ENCODE results near the gene NCLN.

NCLN gene

DNA sequence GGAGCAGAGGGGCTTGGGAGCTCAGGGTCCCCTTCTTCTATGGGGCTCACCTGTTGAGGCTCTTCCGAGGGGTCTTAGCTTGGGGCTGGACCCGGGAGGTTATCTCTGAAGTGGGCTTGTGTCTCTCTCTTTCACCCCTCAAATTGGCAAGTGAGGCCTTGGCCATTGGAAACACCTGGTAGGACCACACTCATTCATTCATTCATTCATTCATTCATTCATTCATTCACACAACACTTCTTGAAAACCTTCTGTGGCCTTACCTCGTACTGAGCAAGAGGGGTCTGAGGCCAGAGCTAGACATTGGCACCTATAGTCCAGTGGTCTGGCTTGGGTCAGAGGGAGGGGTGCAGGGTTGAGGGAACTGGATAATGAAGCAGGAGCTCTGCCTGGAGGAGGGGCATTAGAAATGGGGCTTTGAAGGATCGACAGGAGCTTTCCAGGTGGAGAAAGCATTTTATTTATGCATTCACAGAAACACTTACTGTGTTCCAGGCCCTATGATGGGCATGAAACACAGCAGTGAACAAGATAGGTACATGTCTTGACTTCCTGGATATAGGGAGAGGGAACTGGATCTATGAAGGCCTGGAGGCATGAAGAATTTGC lies 44.3 kb downstream of the NCLN start:
- Histone ChIP-seq H3K9me2 (ENCODE audit: low read depth, low read length) (no peaks in the 10 kb centered on the region), H3K9ac (ENCODE audit: low read length) (no peak overlapping the region), H3K27me3 (ENCODE audit: insufficient read depth, low read length) (no peaks in the 10 kb centered on the region; the same call in 1 of the 2 replicates), H4K20me1 (ENCODE audit: insufficient read depth, low read length) (no peaks in the 10 kb centered on the region), H3F3A (ENCODE audit: insufficient read depth, low read length) (no peaks in the 10 kb centered on the region), H3K27ac (ENCODE audit: low read depth, low read length, poor library complexity, severe bottlenecking) (no peak overlapping the region), H3K9me3 (ENCODE audit: low read length) (no peaks in the 10 kb centered on the region), H3K79me2 (ENCODE audit: insufficient read depth, low read length) (no peaks in the 10 kb centered on the region), H3K4me3 (ENCODE audit: low read depth, low read length, poor library complexity, severe bottlenecking) (no peak overlapping the region), H3K36me3 (ENCODE audit: insufficient read depth, low read length) (no peaks in the 10 kb centered on the region), H3K4me1 (ENCODE audit: insufficient read depth, low read length, severe bottlenecking) (no peaks in the 10 kb centered on the region), H3K4me2 (ENCODE audit: low read length) (no peak overlapping the region), H2AFZ (ENCODE audit: low read length) (no peak overlapping the region)
- TF ChIP-seq, protein P1, sequence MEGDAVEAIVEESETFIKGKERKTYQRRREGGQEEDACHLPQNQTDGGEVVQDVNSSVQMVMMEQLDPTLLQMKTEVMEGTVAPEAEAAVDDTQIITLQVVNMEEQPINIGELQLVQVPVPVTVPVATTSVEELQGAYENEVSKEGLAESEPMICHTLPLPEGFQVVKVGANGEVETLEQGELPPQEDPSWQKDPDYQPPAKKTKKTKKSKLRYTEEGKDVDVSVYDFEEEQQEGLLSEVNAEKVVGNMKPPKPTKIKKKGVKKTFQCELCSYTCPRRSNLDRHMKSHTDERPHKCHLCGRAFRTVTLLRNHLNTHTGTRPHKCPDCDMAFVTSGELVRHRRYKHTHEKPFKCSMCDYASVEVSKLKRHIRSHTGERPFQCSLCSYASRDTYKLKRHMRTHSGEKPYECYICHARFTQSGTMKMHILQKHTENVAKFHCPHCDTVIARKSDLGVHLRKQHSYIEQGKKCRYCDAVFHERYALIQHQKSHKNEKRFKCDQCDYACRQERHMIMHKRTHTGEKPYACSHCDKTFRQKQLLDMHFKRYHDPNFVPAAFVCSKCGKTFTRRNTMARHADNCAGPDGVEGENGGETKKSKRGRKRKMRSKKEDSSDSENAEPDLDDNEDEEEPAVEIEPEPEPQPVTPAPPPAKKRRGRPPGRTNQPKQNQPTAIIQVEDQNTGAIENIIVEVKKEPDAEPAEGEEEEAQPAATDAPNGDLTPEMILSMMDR (IDR thresholded peaks at IDR 0.05; ENCODE audit: low read length): no peak
- no peak for TF ChIP-seq EZH2 (IDR thresholded peaks at IDR 0.05; ENCODE audit: borderline replicate concordance, low read length)

DNA sequence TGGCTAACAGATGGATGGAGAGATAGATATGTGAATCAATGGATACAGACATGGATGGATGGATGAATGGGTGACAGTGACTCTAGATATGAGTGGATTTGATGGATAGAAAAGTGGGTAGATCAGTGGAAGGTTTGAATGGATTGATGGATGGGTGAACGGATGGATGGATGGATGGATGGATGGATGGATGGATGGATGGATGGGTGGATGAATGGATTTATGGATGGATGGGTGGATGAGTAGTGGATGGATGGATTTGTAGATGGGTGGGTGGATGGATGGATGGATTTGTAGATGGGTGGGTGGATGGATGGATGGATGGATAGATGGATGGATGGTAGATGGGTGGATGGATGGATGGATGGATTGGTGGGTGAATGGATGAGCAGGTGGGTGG lies 45.6 kb downstream of the NCLN start:
- TF ChIP-seq, protein P1 (IDR thresholded peaks at IDR 0.05; ENCODE audit: low read length): no peak
- no peak for TF ChIP-seq EZH2 (IDR thresholded peaks at IDR 0.05; ENCODE audit: borderline replicate concordance, low read length)

DNA sequence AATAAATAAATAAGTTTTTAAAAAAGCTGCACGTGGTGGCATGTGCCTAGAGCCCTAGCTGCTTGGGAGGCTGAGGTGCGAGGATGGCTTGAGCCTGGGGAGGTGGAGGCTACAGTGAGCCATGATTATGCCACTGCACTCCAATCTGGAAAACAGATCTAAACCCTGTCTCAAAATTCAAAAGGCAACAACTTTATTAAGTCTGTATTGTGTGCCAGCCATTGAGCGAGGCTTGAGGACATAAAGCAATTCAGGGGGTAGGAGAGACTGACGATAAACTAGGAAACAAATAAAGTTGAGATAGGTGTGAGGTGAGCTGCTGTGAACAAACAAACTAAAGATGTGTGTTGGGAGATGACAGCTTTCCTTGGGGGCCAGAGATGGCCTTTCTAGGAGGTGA lies 47.4 kb downstream of the NCLN start:
- H3K4me1 ChIP-seq (ENCODE audit: insufficient read depth, low read length, severe bottlenecking): no peaks in the 10 kb centered on the region
- no peaks in the 10 kb centered on the region for H3K27me3 ChIP-seq (ENCODE audit: insufficient read depth, low read length)
- H3K79me2 ChIP-seq (ENCODE audit: insufficient read depth, low read length): no peaks in the 10 kb centered on the region
- no peak overlapping the region for H3K27ac ChIP-seq (ENCODE audit: low read depth, low read length, poor library complexity, severe bottlenecking)
- no peaks in the 10 kb centered on the region for H4K20me1 ChIP-seq (ENCODE audit: insufficient read depth, low read length)
- TF ChIP-seq EZH2 (IDR thresholded peaks at IDR 0.05; ENCODE audit: borderline replicate concordance, low read length): no peak
- TF ChIP-seq, protein P1 (IDR thresholded peaks at IDR 0.05; ENCODE audit: low read length): no peak
- no peak overlapping the region for H3K4me3 ChIP-seq (ENCODE audit: low read depth, low read length, poor library complexity, severe bottlenecking)
- H3F3A ChIP-seq (ENCODE audit: insufficient read depth, low read length): no peaks in the 10 kb centered on the region
- H3K9me3 ChIP-seq (ENCODE audit: low read length): no peaks in the 10 kb centered on the region
- H3K9ac ChIP-seq (ENCODE audit: low read length): no peak overlapping the region
- H3K36me3 ChIP-seq (ENCODE audit: insufficient read depth, low read length): no peaks in the 10 kb centered on the region
- H2AFZ ChIP-seq (ENCODE audit: low read length): no peak overlapping the region
- H3K4me2 ChIP-seq (ENCODE audit: low read length): no peak overlapping the region
- H3K9me2 ChIP-seq (ENCODE audit: low read depth, low read length): no peaks in the 10 kb centered on the region

More for the DNA sequence above, 45.6 kb downstream of the NCLN start:
- no peak overlapping the region for H3K4me2 ChIP-seq (ENCODE audit: low read length)
- no peaks in the 10 kb centered on the region; the same call in 1 of the 2 replicates for H3K27me3 ChIP-seq (ENCODE audit: insufficient read depth, low read length)
- H3K4me1 ChIP-seq (ENCODE audit: insufficient read depth, low read length, severe bottlenecking): no peaks in the 10 kb centered on the region
- H2AFZ ChIP-seq (ENCODE audit: low read length): no peak overlapping the region
- no peaks in the 10 kb centered on the region for H3K9me2 ChIP-seq (ENCODE audit: low read depth, low read length)
- no peaks in the 10 kb centered on the region for H4K20me1 ChIP-seq (ENCODE audit: insufficient read depth, low read length)
- no peaks in the 10 kb centered on the region for H3K9me3 ChIP-seq (ENCODE audit: low read length)
- no peak overlapping the region for H3K4me3 ChIP-seq (ENCODE audit: low read depth, low read length, poor library complexity, severe bottlenecking)
- no peaks in the 10 kb centered on the region for H3K36me3 ChIP-seq (ENCODE audit: insufficient read depth, low read length)
- H3K9ac ChIP-seq (ENCODE audit: low read length): no peak overlapping the region
- no peaks in the 10 kb centered on the region for H3K79me2 ChIP-seq (ENCODE audit: insufficient read depth, low read length)
- no peaks in the 10 kb centered on the region for H3F3A ChIP-seq (ENCODE audit: insufficient read depth, low read length)
- no peak overlapping the region for H3K27ac ChIP-seq (ENCODE audit: low read depth, low read length, poor library complexity, severe bottlenecking)
